K562 (cell line): ENCODE results near the gene BGN.

Experiments used
- CBX5 ChIP-seq: IDR thresholded peaks from 2 replicates; pipeline ENCODE4 v1.6.1; 2014; ENCODE audit warnings: low read depth, borderline replicate concordance
- JUND ChIP-seq, 2 experiments: IDR thresholded peaks; 2 replicates in 1 of 2; 3 replicates in 1 of 2; pipeline ENCODE4 v1.6.1; 2011; ENCODE audit warnings: borderline replicate concordance in 2 of 2, low read depth in 2 of 2, low read length in 2 of 2, improper control_type of control experiment in 1 of 2, missing biosample characterization in 1 of 2, missing genetic modification characterization in 1 of 2, missing genetic modification reagents in 1 of 2
- ZFP36 ChIP-seq: fragments of 150-350 bp; IDR thresholded peaks from 2 replicates; pipeline ENCODE4 v1.6.1; 2018; ENCODE audit warnings: low read length, low read depth; ENCODE audit not compliant: partially characterized antibody

- TF ChIP-seq ZFP36 (no peak), CBX5 (no peak), JUND (IDR thresholded peaks at IDR 0.05; ENCODE audit: borderline replicate concordance, low read depth, low read length) (no peak), JUND (tag; IDR thresholded peaks at IDR 0.05; ENCODE audit: borderline replicate concordance, low read depth, low read length) (no peak)
These were observed 2.9 kb upstream of the BGN start for GRCh38 chrX:153491918-153492317.
